ENCODE measurements around the gene CA12. TPM values are rescaled to one million over a fixed set of nuclear protein-coding genes. Genes with fewer than 3 reads are reported as not detected.

Gene CA12
- total RNA-seq, 3 donors from 2014 or later = 141 to 645 (median 213) TPM

DNA sequence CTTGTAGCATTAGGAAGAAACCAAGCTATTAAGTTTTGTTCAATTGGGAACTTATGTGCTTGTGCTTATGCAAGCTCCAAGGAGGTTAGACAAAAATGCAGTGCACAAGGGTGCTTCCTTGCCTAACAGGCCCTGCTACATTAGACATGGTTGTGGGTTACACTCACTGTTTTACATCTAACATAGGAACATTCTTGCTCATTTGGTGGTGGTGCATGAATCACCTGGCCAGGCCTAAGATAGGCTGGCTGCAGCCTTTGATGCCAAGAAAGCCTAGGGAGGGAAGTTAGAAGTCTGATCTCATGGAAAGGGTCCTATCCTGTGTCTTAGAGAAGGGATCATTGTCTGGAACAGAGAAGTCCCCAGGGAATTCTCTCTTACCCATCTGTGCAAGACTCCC is 43.5 kb downstream of the CA12 start:
- no peak for DNase-seq
- ATAC-seq = no peak
- no peak for TF ChIP-seq CTCF (IDR thresholded peaks at IDR 0.05)
- Histone ChIP-seq H3K4me1 (ENCODE audit: low read depth) (no peaks in the 10 kb centered on the region), H3K4me3 (no peak overlapping the region), H3K9me3 (no peaks in the 10 kb centered on the region), H3K36me3 (ENCODE audit: low read depth) (no peaks in the 10 kb centered on the region)
- intact Hi-C loops (cut with DNase I, micrococcal nuclease) = no loop called here

DNA sequence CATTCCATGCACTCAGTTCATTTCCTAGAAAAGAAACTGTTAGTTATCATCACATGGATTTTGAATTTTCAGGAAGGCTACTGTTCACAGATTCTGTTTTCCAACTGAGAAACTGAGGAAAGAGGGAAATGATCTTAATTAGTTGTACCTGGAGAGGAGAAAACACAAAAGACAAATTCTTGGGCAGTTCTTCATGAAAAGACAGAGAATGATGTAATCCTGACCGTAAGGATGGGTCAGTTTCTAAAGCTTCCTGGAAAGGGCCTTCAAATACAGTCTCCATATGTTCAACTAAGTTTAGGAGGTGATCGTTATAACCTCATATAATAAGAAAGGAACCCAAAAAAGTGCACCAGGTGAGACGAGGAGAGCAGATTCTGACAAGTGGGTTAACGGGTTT is 44.6 kb downstream of the CA12 start:
- no peaks in the 10 kb centered on the region for H3K36me3 ChIP-seq (ENCODE audit: low read depth)
- ATAC-seq (no peak), DNase-seq (no peak)
- intact Hi-C loops (cut with DNase I, micrococcal nuclease) = no loop called here
- no peaks in the 10 kb centered on the region for H3K4me1 ChIP-seq (ENCODE audit: low read depth)
- no peak overlapping the region for H3K4me3 ChIP-seq
- no peaks in the 10 kb centered on the region for H3K9me3 ChIP-seq
- no peak for TF ChIP-seq CTCF (IDR thresholded peaks at IDR 0.05)

GRCh38 chr15:63335543-63336240 is 46.0 kb downstream of the CA12 start:
- Histone ChIP-seq H3K4me3 (no peak overlapping the region), H3K9me3 (no peaks in the 10 kb centered on the region), H3K36me3 (ENCODE audit: low read depth) (no peaks in the 10 kb centered on the region), H3K4me1 (ENCODE audit: low read depth) (no peaks in the 10 kb centered on the region)
- intact Hi-C loops (cut with DNase I, micrococcal nuclease) = no loop called here
- DNase-seq (no peak), ATAC-seq (no peak)
- no peak for TF ChIP-seq CTCF (IDR thresholded peaks at IDR 0.05)

DNA sequence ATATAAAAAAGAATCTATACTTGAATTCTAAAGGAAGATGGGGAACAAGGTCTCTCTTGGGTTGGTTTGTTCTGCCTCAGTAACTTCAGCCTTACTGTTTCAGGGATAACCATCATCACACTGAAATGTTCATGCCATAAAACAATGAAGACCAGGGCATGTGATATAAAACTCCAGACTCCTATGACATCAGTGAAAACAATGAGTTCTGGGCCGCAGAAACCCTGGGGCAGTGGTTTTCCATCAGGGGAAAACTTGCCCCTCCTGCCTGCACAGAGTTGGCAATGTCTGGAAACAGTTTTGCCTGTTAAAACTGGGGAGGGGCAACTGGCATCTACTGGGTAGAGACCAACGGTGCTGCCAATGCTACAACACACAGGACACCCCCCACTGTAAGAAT is 46.8 kb downstream of the CA12 start:
- intact Hi-C loops (cut with DNase I, micrococcal nuclease) = no loop called here
- DNase-seq = no peak
- Histone ChIP-seq H3K4me3 (no peak overlapping the region), H3K9me3 (no peaks in the 10 kb centered on the region), H3K4me1 (ENCODE audit: low read depth) (no peaks in the 10 kb centered on the region), H3K36me3 (ENCODE audit: low read depth) (no peaks in the 10 kb centered on the region)
- no peak for ATAC-seq
- TF ChIP-seq CTCF (IDR thresholded peaks at IDR 0.05) = no peak

GRCh38 chr15:63332367-63333124 is 49.1 kb downstream of the CA12 start:
- no peak for ATAC-seq
- Histone ChIP-seq H3K9me3 (no peaks in the 10 kb centered on the region), H3K4me3 (no peak overlapping the region), H3K4me1 (ENCODE audit: low read depth) (no peaks in the 10 kb centered on the region), H3K36me3 (ENCODE audit: low read depth) (no peaks in the 10 kb centered on the region)
- TF ChIP-seq CTCF (IDR thresholded peaks at IDR 0.05) = no peak
- DNase-seq = no peak
- intact Hi-C loops (cut with DNase I, micrococcal nuclease) = no loop called here
